IPS-11a (cell line): ENCODE data around the gene PDP2.

Experiments used
- H3K4me3 ChIP-seq: one replicate; pipeline ENCODE4 v1.5.1; 2013; ENCODE audit warnings: low read depth, low read length, control low read depth

Gene PDP2

GRCh38 chr16:66880288-66881013 is at the start of gene PDP2:
Gene PDP2 (plus strand): TSS chr16:66880515. CDS start chr16:66884285, 3,770 bp downstream.
- H3K4me3 ChIP-seq = peak within 1 kb of the TSS; percentile 80

- no peak overlapping the region for H3K4me3 ChIP-seq
These were observed 48.1 kb upstream of the PDP2 start for GRCh38 chr16:66832190-66832589.

- no peak overlapping the region for H3K4me3 ChIP-seq
These were observed 47.5 kb upstream of the PDP2 start for GRCh38 chr16:66832661-66833305.

GRCh38 chr16:66834746-66835145 is 45.6 kb upstream of the PDP2 start:
- no peak overlapping the region for H3K4me3 ChIP-seq

GRCh38 chr16:66840883-66841282 is 39.4 kb upstream of the PDP2 start:
- no peak overlapping the region for H3K4me3 ChIP-seq

- H3K4me3 ChIP-seq = no peak overlapping the region
These were observed 38.9 kb upstream of the PDP2 start for GRCh38 chr16:66841366-66841765.

GRCh38 chr16:66842765-66843164 is 37.5 kb upstream of the PDP2 start:
- no peak overlapping the region for H3K4me3 ChIP-seq

- H3K4me3 ChIP-seq = no peak overlapping the region
These were observed 37.1 kb upstream of the PDP2 start for GRCh38 chr16:66843191-66843590.

- peak overlapping the region; percentile 61 for H3K4me3 ChIP-seq
These were observed 36.3 kb upstream of the PDP2 start for GRCh38 chr16:66844009-66844341.

GRCh38 chr16:66844342-66845079 is 35.8 kb upstream of the PDP2 start, which contains the start of gene CA7:
Gene CA7 (plus strand): TSS chr16:66844414. CDS start chr16:66844488, 74 bp downstream.
- peak within 1 kb of the TSS; percentile 61 for H3K4me3 ChIP-seq

GRCh38 chr16:66845080-66845410 is 35.3 kb upstream of the PDP2 start:
- peak overlapping the region; percentile 61 for H3K4me3 ChIP-seq

GRCh38 chr16:66845791-66846221 is 34.5 kb upstream of the PDP2 start:
- no peak overlapping the region for H3K4me3 ChIP-seq

GRCh38 chr16:66846266-66846665 is 34.0 kb upstream of the PDP2 start:
- no peak overlapping the region for H3K4me3 ChIP-seq

GRCh38 chr16:66846831-66847230 is 33.5 kb upstream of the PDP2 start:
- H3K4me3 ChIP-seq = no peak overlapping the region

- no peak overlapping the region for H3K4me3 ChIP-seq
These were observed 32.7 kb upstream of the PDP2 start for GRCh38 chr16:66847533-66848067.

- H3K4me3 ChIP-seq = no peak overlapping the region
These were observed 32.1 kb upstream of the PDP2 start for GRCh38 chr16:66848172-66848571.

- H3K4me3 ChIP-seq = no peak overlapping the region
These were observed 31.3 kb upstream of the PDP2 start for GRCh38 chr16:66849021-66849420.

GRCh38 chr16:66849549-66849948 is 30.8 kb upstream of the PDP2 start:
- no peak overlapping the region for H3K4me3 ChIP-seq

GRCh38 chr16:66850115-66850815 is 30.1 kb upstream of the PDP2 start:
- no peak overlapping the region for H3K4me3 ChIP-seq

GRCh38 chr16:66851166-66851964 is 28.9 kb upstream of the PDP2 start:
- no peak overlapping the region for H3K4me3 ChIP-seq
